ENCODE data around the gene IFI6. TPM values are rescaled to one million over a fixed set of nuclear protein-coding genes. Genes with fewer than 3 reads are reported as not detected.
"Not testable (repeated sequence)": the region's sequence is repeated elsewhere in the genome, so short reads cannot be mapped to it uniquely, and the experiment has no call there.

The IFI6 gene
- polyA plus RNA-seq, 3 donors: 17.5 to 29.4 (median 23.7) TPM

- DNase-seq (ENCODE audit: extremely low read depth in 1 of 11, low read depth in 9 of 11, low spot score in 4 of 11): no peak
Observed at GRCh38 chr1:27638047-27638734, 33.8 kb downstream of the IFI6 start.

- no peak for DNase-seq (ENCODE audit: extremely low read depth in 1 of 11, low read depth in 9 of 11, low spot score in 4 of 11)
Observed at GRCh38 chr1:27635396-27636142, 36.4 kb downstream of the IFI6 start.

- no peak for DNase-seq (ENCODE audit: extremely low read depth in 1 of 11, low read depth in 9 of 11, low spot score in 4 of 11)
Observed at GRCh38 chr1:27634985-27635367, 37.0 kb downstream of the IFI6 start, which contains the start of gene FGR. TSS of gene FGR (minus strand) at chr1:27635185. CDS start at chr1:27623916, 11,269 bp downstream.

GRCh38 chr1:27634177-27634984 is 37.6 kb downstream of the IFI6 start:
- DNase-seq (ENCODE audit: extremely low read depth in 1 of 11, low read depth in 9 of 11, low spot score in 4 of 11): peak in 1 of 11 donors; percentile 37

GRCh38 chr1:27633640-27634176 is 38.3 kb downstream of the IFI6 start:
- DNase-seq (ENCODE audit: extremely low read depth in 1 of 11, low read depth in 9 of 11, low spot score in 4 of 11): no peak

GRCh38 chr1:27633298-27633610 is 38.7 kb downstream of the IFI6 start:
- DNase-seq (ENCODE audit: extremely low read depth in 1 of 11, low read depth in 9 of 11, low spot score in 4 of 11): no peak

- no peak for DNase-seq (ENCODE audit: extremely low read depth in 1 of 11, low read depth in 9 of 11, low spot score in 4 of 11)
Observed at GRCh38 chr1:27632387-27633297, 39.4 kb downstream of the IFI6 start.

GRCh38 chr1:27630859-27631491 is 41.0 kb downstream of the IFI6 start:
- DNase-seq (ENCODE audit: extremely low read depth in 1 of 11, low read depth in 9 of 11, low spot score in 4 of 11): no peak

- no peak for DNase-seq (ENCODE audit: extremely low read depth in 1 of 11, low read depth in 9 of 11, low spot score in 4 of 11)
Observed at GRCh38 chr1:27628712-27629111, 43.3 kb downstream of the IFI6 start.

GRCh38 chr1:27627733-27628132 is 44.3 kb downstream of the IFI6 start:
- DNase-seq (ENCODE audit: extremely low read depth in 1 of 11, low read depth in 9 of 11, low spot score in 4 of 11): not testable (repeated sequence)

GRCh38 chr1:27627061-27627460 is 44.9 kb downstream of the IFI6 start:
- DNase-seq (ENCODE audit: extremely low read depth in 1 of 11, low read depth in 9 of 11, low spot score in 4 of 11): no peak

- no peak for DNase-seq (ENCODE audit: extremely low read depth in 1 of 11, low read depth in 9 of 11, low spot score in 4 of 11)
Observed at GRCh38 chr1:27626031-27626935, 45.7 kb downstream of the IFI6 start.

GRCh38 chr1:27624467-27625178 is 47.4 kb downstream of the IFI6 start:
- DNase-seq (ENCODE audit: extremely low read depth in 1 of 11, low read depth in 9 of 11, low spot score in 4 of 11): no peak

- no peak for DNase-seq (ENCODE audit: extremely low read depth in 1 of 11, low read depth in 9 of 11, low spot score in 4 of 11)
Observed at GRCh38 chr1:27623327-27624212, 48.4 kb downstream of the IFI6 start.

GRCh38 chr1:27622828-27623227 is 49.2 kb downstream of the IFI6 start:
- no peak for DNase-seq (ENCODE audit: extremely low read depth in 1 of 11, low read depth in 9 of 11, low spot score in 4 of 11)

All from renal cortex interstitium (tissue), 11 donors.